ENCODE measurements around the gene TTC27. TPM values are rescaled to one million over a fixed set of nuclear protein-coding genes. Genes with fewer than 3 reads are reported as not detected.

Gene TTC27
- total RNA-seq, 1 donor from 2014 or later = 20.4 TPM

Small RNAs within 50 kb of the gene (microRNA-seq; reads per million reads assigned to microRNA genes)
- not detected for gene MIR4765
